GM12892 (cell line): ENCODE results near the gene TACR2.

Experiments
- POLR2A ChIP-seq: IDR thresholded peaks from 2 replicates; pipeline ENCODE4 v1.6.1; 2011; ENCODE audit warnings: low read depth, low read length, control low read depth
- POLR2AphosphoS5 ChIP-seq: IDR thresholded peaks from 2 replicates; pipeline ENCODE4 v1.6.1; 2011; ENCODE audit warnings: low read depth, low read length, control low read depth
- TAF1 ChIP-seq: IDR thresholded peaks from 2 replicates; pipeline ENCODE4 v1.6.1; 2011; ENCODE audit warnings: low read depth, mild to moderate bottlenecking, control low read depth, low read length, borderline replicate concordance

DNA sequence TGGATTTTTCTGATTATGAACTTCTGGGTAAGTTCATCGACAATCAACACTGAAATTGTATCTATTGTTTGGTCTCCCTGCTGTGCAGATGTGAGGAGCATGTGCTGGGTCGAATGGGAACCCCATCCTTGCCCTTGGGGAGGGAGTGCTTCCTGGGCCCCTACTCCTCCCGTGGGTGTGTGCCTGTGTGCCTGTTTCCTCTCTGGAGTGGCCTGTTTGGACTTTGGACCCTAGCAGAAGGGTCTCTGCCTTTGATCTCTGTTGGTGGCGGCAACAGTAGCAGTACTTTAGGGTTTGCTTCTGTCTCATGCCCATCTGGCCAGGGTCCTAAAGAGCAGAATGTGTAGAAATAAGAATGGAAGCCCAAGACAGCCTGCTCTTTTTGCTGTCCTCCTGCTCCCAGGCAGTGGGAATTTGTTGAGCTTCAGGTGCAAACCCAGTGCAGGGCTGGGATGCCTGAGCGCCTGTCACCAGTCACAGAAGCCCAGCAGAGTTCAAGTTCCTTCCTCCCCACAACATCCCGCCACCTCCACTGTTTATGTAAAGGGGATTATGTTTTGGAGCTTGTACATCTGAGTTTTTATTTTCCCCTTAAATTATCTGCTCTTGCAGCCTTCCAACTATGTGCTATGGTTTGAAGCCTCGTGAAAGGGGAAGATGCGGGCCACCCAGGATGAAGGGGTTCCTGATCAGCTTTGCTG is 1.5 kb upstream of the TACR2 start:
- no peak for TF ChIP-seq POLR2AphosphoS5
- no peak for TF ChIP-seq POLR2A
- no peak for TF ChIP-seq TAF1
